Epidermal melanocyte (primary cell): ENCODE results near the gene PLXNB3.

Experiments used
- DNase-seq: peaks from one replicate; pipeline ENCODE4 v3.0.0; 2011; ENCODE audit warnings: low spot score; ENCODE audit not compliant: insufficient read length

The PLXNB3 gene

DNA sequence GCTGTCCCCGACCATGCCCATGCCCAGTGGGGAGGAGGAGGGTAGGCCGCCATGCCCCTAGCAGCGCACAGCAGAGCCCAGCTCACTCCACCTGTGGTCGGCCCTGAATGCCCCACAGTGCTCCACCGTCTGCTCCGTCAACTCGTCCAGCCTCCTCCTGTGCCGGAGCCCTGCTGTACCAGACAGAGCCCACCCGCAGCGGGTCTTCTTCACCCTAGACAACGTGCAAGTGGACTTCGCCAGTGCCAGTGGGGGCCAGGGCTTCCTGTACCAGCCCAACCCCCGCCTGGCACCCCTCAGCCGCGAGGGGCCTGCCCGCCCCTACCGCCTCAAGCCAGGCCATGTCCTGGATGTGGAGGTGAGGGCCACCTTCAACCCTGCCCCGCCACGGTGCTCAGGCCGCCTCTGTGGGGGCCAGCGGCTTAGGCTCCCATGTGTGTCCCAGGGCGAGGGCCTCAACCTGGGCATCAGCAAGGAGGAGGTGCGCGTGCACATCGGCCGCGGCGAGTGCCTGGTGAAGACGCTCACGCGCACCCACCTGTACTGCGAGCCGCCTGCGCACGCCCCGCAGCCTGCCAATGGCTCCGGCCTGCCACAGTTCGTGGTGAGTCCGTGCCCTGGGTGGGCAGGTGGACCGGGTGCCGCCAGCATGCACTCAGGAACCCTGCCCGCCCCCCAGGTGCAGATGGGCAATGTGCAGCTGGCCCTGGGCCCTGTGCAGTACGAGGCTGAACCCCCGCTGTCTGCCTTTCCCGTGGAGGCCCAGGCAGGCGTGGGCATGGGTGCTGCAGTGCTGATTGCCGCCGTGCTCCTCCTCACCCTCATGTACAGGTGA, 9.9 kb downstream of the PLXNB3 start:
- no peak for DNase-seq

GRCh38 chrX:153774576-153775292, 10.7 kb downstream of the PLXNB3 start:
- DNase-seq = no peak

- DNase-seq = no peak
Measured at GRCh38 chrX:153775293-153776119, 11.5 kb downstream of the PLXNB3 start.

DNA sequence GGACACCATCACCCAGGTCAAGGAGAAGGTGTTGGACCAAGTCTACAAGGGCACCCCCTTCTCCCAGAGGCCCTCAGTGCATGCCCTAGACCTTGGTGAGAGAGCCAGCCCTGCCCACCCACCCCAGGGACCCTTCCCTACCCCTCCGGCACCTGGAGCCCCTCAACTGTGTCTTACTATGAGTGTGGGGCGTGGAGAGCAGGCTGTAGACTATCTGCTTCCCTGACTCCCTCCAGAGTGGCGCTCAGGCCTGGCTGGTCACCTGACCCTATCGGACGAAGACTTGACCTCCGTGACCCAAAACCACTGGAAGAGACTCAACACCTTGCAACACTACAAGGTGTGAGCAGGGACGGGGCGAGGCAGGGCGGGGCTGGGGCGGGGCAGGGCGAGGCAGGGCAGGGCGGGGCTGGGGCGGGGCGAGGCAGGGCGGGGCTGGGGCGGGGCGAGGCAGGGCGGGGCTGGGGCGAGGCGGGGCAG, 12.1 kb downstream of the PLXNB3 start:
- DNase-seq = no peak

GRCh38 chrX:153776611-153777045, 12.6 kb downstream of the PLXNB3 start:
- no peak for DNase-seq

GRCh38 chrX:153777261-153778090, 13.4 kb downstream of the PLXNB3 start:
- DNase-seq = no peak

GRCh38 chrX:153778181-153778580, 14.1 kb downstream of the PLXNB3 start:
- DNase-seq = no peak

- no peak for DNase-seq
Measured at GRCh38 chrX:153778684-153779101, 14.6 kb downstream of the PLXNB3 start.

DNA sequence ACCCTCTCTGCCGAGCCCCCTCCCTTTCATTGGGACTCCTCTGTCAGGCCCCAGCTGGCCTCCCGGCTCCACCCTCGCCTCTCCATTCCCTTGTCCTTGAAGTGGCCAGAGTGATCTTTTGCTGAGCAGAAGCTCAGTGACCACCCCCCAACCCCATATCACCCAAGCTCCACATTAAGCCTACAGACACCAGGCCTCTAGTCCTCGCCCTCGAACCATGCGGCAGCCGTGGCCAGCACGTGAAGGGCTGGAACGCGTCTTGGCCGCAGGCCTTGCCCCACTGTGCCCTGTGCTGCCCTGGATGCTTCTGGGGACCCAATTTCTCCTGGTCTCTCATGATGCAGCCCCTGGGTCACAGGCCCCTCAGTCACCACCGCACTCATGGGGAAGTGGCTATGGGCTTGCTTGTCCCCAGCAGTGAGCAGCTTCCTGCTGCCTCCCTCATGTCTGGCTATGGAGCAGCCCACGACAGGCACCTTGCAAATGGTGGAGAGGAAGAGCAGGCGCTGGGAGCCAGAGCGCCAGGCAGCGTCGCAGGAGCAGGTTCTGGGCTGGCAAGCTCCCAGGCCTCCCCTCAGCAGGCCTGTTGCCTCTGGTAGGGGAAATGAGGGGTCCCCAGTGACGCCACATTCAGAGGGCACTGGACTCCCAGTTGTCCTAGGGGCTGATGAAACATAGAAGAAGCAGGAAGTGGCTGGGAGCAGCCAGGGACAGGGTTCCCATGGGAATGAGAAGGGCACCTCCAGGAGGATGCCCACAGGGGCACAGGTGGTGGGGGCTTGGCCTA, 16.0 kb downstream of the PLXNB3 start:
- DNase-seq = no peak

GRCh38 chrX:153780678-153781427, 16.8 kb downstream of the PLXNB3 start, which contains the start of gene SRPK3:
Gene SRPK3 (plus strand): TSS chrX:153781041. CDS start chrX:153781087, 46 bp downstream.
- no peak for DNase-seq

DNA sequence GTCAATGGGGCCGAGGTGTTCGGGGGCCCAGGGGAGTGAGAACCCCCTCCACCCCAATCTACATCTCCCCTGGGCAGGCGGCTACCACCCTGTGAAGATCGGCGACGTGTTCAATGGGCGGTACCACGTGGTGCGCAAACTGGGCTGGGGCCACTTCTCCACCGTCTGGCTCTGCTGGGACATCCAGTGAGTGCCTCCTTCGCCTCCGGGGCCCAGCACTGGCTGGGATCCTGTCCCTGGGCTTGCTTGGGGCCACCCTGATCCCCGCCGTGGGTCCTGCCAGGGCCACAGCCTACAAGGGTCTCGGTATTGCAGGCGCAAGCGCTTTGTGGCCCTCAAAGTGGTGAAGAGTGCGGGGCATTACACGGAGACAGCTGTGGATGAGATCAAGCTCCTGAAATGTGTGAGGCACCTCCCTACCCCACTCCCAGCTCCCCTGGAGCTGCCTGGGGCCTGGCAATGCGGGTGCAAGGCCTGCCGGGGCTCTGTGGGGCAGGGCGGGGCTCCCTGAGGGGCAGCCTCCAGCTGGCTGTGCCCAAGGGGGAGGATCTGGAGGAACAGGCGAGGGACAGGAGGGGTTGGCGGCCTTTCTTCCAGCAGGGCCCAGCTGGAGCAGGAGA, 17.5 kb downstream of the PLXNB3 start:
- no peak for DNase-seq

GRCh38 chrX:153782313-153782712, 18.3 kb downstream of the PLXNB3 start:
- no peak for DNase-seq

DNA sequence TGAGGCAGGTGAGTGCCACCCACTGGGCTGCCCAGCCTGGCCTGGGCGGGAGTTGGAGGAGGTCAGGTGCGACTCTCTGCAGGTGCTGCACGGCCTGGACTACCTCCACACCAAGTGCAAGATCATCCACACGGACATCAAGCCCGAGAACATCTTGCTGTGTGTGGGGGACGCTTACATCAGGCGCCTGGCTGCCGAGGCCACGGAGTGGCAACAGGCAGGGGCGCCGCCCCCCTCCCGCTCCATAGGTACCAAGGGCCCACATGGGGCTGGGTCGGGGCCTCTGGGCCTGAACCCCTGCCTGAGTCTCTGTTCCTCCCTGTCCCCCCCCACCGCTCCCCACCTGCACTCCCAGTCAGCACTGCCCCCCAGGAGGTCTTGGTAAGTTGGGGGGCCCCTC, 18.8 kb downstream of the PLXNB3 start:
- DNase-seq = no peak

DNA sequence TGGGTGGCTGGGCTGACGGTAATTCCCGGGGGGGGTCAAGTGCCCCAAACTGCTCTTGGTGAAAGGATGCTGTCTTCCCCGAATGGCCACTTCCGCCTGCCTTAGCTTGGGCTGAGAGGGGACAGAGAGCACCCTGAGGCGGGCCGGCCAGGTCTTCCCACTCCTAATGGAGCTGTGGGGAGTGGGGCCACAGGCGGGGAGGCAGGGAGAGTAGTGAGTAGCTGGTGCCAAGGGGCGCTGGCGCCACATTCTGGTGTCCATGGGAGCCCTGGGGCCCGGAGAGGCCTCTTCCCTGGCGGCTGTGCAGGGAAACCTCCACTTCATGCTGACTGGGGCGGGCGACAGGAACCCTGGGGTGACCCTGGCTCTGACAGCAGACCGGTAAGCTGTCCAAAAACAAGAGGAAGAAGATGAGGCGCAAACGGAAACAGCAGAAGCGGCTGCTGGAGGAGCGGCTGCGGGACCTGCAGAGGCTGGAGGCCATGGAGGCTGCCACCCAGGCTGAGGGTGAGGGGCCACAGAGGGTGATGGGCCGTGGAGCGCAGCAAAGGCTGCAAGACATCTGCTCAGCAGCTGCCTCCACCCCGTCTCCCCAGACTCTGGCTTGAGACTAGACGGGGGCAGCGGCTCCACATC, 19.4 kb downstream of the PLXNB3 start:
- no peak for DNase-seq

DNA sequence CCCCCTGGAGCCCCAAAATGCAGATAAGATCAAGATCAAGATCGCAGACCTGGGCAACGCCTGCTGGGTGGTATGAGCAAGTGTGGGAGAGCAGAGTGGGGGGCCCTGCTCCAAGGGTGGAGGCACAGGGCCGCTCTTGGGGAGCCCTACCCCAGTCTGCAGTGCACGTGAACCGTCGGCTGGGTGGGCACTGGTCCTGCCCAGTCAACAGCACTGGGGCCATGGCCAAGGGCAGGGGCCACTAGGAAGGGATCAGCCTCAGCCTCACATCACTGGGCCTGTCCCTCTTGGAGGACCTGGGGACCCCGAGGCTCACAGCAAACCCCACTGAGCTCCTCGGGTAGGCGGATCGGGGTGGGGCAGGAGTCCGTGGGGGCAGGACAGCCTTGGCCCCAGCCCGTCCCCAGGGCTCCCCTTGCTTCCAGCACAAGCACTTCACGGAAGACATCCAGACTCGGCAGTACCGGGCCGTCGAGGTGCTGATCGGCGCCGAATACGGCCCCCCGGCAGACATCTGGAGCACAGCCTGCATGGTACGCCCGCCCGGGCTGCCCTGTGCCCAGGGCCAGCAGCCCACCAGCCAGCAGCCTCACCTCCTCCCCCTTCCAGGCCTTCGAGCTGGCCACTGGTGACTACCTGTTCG, 20.4 kb downstream of the PLXNB3 start:
- DNase-seq = no peak

- DNase-seq = no peak
Measured at GRCh38 chrX:153786669-153787068, 22.6 kb downstream of the PLXNB3 start.

- no peak for DNase-seq
Measured at GRCh38 chrX:153789654-153790053, 25.6 kb downstream of the PLXNB3 start.
